Colonic mucosa (tissue), 4 donors: ENCODE measurements around the gene CPT1B. TPM values are rescaled to one million over a fixed set of nuclear protein-coding genes. Genes with fewer than 3 reads are reported as not detected.
A peak's percentile ranks its signal among the peaks of the same experiment; 100 is the strongest.
"Not testable (repeated sequence)": the region's sequence is repeated elsewhere in the genome, so short reads cannot be mapped to it uniquely, and the experiment has no call there.

Source experiments
- DNase-seq: peaks from one replicate; pipeline ENCODE4 v3.0.0-alpha.2; 2020
- H3K27ac ChIP-seq: fragments of 200-600 bp; one replicate; pipeline ENCODE4 v1.8.0; 2021
- H3K27me3 ChIP-seq: fragments of 200-600 bp; one replicate; pipeline ENCODE4 v1.8.0; 2021
- H3K36me3 ChIP-seq: fragments of 200-600 bp; one replicate; pipeline ENCODE4 v1.8.0; 2021
- H3K4me1 ChIP-seq: fragments of 200-600 bp; one replicate; pipeline ENCODE4 v1.8.0; 2021; ENCODE audit warnings: mild to moderate bottlenecking
- H3K4me3 ChIP-seq: fragments of 200-600 bp; one replicate; pipeline ENCODE4 v1.8.0; 2021
- H3K9ac ChIP-seq, 2 donors: one replicate each; pipeline ENCODE4 v1.7.0; 2013; ENCODE audit warnings: control low read depth in 2 of 2, low read depth in 2 of 2, low read length in 2 of 2
- H3K9me3 ChIP-seq: fragments of 200-600 bp; one replicate; pipeline ENCODE4 v1.8.0; 2021
- intact Hi-C: fragments of 100-400 bp; cut with DNase I; formaldehyde crosslinking; loops from one replicate; pipeline ENCODE4 v1.14.1; 2022
- total RNA-seq, 2 donors: library from RNA; stranded (reverse); fragmentation: NEBNext Ultra II Directional in 1 of 2; extraction: Animal tissue kit (Norgen Biotek cat#: 25700) in 1 of 2; gene quantifications; one replicate each; pipeline ENCODE4 v1.2.1, GENCODE V29; 2021
- TF ChIP-seq, protein P1 (sequence below): fragments of 200-600 bp; IDR thresholded peaks from one replicate; pipeline ENCODE4 v1.8.0; 2022; ENCODE audit warnings: antibody characterized with exemption, mild to moderate bottlenecking
- donor health status: healthy.
- donor health status: DM: no; HTN: no; CAD: no.
- donor health status: DM: no; HTN: no; CAD: no.

The CPT1B gene
- total RNA-seq, 2 donors from 2014 or later = 20.1 to 21.7 TPM

DNA sequence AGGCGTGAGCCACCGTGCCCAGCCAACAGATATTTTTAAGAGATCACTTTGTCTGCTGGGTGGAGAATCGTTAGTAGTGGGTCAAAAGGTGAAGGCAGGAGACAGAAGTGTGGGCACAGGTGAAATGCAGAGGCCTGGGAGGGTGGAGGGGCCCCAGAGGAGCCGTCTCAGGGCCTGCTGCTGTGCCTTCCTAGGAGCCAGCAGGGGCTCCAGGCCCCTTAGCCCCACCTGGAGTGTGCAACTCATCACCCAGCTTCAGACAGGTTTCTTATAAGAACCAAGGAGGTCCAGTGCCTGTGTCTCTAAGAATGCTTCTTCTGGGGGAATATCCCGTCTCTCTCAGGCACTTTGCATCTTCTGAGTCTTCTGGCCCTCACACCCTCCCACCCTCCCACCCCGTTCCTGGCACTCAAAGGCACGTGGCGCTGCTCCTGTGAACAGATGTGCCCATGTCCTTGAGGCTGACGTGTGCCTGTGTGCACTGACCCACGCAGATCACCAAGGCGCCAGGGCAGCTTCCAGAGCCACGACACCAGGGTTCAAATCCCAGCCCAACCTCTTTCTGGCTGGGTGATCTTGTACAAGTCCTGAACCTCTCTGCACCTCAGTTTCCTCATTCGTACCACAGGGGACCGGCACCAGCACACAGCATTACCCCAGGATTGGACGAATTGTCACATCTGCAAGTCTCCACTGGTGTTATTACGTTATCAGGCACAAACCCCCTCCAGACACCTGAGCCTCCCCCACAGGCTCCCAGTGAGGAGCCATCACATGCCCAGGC, 46.3 kb upstream of the CPT1B start:
- no peaks in the 10 kb centered on the region for H3K9me3 ChIP-seq
- no peak overlapping the region for H3K27ac ChIP-seq
- no peak overlapping the region for H3K4me3 ChIP-seq
- no peaks in the 10 kb centered on the region for H3K36me3 ChIP-seq
- no peak for DNase-seq
- no peak overlapping the region for H3K9ac ChIP-seq
- TF ChIP-seq, protein P1, sequence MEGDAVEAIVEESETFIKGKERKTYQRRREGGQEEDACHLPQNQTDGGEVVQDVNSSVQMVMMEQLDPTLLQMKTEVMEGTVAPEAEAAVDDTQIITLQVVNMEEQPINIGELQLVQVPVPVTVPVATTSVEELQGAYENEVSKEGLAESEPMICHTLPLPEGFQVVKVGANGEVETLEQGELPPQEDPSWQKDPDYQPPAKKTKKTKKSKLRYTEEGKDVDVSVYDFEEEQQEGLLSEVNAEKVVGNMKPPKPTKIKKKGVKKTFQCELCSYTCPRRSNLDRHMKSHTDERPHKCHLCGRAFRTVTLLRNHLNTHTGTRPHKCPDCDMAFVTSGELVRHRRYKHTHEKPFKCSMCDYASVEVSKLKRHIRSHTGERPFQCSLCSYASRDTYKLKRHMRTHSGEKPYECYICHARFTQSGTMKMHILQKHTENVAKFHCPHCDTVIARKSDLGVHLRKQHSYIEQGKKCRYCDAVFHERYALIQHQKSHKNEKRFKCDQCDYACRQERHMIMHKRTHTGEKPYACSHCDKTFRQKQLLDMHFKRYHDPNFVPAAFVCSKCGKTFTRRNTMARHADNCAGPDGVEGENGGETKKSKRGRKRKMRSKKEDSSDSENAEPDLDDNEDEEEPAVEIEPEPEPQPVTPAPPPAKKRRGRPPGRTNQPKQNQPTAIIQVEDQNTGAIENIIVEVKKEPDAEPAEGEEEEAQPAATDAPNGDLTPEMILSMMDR = no peak
- intact Hi-C loops = no loop called here
- peaks cover 8% of the 10 kb centered on the region for H3K4me1 ChIP-seq
- no peaks in the 10 kb centered on the region for H3K27me3 ChIP-seq

DNA sequence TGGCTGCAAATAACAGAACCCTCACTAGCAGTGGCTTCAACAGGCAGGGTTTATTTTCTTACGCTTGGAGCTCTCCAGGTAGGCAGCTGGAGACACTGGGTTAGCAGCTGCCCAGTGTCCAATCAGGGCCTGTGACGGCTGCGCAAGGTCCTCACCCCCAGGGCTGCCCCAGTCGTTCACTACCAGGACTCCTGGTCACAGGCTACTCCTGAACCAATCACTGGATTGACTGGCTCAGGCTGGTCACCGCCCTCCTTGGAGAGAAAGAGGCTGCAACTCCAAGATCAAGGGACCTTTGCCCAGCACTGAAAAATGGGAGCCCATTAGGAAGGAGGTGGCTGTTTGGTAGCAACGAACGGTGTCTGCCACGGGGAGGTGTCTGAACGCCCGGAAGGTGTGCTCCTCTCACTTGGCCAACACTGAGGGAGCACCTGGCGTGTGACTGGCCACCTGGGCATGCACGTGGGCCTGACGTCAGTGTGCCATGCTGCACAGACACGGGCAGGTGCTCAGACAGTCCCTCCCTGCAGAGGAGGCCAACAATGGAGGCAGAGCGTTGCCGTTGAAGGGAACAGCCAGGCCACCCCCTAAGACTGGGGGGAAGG, 44.6 kb upstream of the CPT1B start:
- Histone ChIP-seq H3K9me3 (no peaks in the 10 kb centered on the region), H3K36me3 (no peaks in the 10 kb centered on the region), H3K27me3 (no peaks in the 10 kb centered on the region), H3K4me3 (no peak overlapping the region), H3K27ac (peak overlapping the region; percentile 85), H3K9ac (peak overlapping the region; percentile 53 to 69), H3K4me1 (peaks cover 8% of the 10 kb centered on the region)
- DNase-seq = peak; percentile 91
- intact Hi-C loops = no loop called here
- TF ChIP-seq, protein P1 = no peak

DNA sequence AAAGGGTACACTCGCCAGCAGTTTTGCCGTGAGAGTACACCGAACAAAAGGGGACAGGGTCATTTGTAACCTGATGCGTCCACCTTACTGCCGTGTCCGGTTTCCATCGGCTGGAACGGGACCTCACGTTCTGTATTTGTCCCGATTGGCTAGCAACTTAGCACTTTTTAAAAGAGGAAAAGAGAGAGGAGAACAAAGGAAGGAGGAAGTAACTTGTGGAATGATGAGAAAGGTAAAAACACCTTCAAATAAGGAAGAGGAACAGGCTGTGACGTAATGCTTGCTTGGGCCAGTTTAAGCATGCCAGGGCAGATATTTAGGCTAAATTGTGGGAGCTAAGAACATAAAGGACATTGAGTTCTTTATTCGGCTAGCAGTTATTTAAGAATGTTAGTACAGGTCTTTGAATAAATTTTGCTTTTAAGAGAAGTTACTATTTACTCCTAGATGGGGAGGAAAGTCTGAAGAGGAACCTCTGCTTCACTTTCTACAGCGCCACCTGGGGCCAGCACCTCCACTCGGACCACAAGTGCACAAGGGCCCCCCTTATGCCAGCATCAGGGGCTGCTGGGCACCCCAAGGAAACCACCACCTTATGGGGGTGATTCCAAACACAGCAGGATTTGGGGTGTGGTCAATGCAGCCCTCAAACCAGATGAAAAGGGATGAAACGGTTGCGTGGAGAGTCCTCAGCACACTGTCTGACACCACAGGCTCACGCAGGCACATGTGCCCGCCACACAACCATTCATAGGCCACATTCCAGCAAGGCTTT, 43.9 kb upstream of the CPT1B start:
- peak; percentile 62 for DNase-seq
- no peaks in the 10 kb centered on the region for H3K36me3 ChIP-seq
- TF ChIP-seq, protein P1 = no peak
- H3K9me3 ChIP-seq = no peaks in the 10 kb centered on the region
- H3K9ac ChIP-seq = peak overlapping the region; percentile 53 to 69
- intact Hi-C loops = no loop called here
- peak overlapping the region; percentile 19 for H3K4me3 ChIP-seq
- peak overlapping the region; percentile 85 for H3K27ac ChIP-seq
- H3K4me1 ChIP-seq = peaks cover 6% of the 10 kb centered on the region
- H3K27me3 ChIP-seq = no peaks in the 10 kb centered on the region

DNA sequence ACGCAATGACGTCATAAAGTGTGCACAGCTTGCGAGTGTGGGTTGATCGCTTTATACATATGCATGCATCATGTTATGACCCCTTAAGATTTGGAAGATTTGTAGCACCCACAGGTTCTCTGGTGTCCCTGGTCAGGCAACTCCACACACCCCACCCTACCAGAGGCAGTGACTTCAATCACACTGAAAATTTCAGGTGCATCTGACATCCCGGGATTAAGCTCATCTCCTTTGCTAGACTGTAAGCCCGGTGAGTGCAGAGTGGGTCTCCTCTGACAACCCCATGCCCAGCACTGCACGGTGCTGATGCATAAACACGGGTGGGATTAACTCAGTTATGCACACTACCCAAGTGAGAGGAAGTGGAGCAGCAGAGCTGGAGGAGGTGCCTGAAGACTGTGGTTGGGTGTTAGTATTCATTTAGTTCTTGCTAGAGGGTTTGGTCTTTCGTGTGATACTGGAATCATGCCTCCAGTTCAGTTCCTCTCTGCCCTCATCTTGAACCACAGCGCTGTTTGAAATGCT, 43.2 kb upstream of the CPT1B start:
- no peaks in the 10 kb centered on the region for H3K36me3 ChIP-seq
- DNase-seq = no peak
- TF ChIP-seq, protein P1 = no peak
- H3K4me3 ChIP-seq = peak overlapping the region; percentile 19
- peak overlapping the region; percentile 85 for H3K27ac ChIP-seq
- peaks cover 4% of the 10 kb centered on the region for H3K4me1 ChIP-seq
- H3K27me3 ChIP-seq = no peaks in the 10 kb centered on the region
- H3K9ac ChIP-seq = peak overlapping the region in 1 of 2 donors; percentile 55
- H3K9me3 ChIP-seq = no peaks in the 10 kb centered on the region
- intact Hi-C loops = no loop called here

DNA sequence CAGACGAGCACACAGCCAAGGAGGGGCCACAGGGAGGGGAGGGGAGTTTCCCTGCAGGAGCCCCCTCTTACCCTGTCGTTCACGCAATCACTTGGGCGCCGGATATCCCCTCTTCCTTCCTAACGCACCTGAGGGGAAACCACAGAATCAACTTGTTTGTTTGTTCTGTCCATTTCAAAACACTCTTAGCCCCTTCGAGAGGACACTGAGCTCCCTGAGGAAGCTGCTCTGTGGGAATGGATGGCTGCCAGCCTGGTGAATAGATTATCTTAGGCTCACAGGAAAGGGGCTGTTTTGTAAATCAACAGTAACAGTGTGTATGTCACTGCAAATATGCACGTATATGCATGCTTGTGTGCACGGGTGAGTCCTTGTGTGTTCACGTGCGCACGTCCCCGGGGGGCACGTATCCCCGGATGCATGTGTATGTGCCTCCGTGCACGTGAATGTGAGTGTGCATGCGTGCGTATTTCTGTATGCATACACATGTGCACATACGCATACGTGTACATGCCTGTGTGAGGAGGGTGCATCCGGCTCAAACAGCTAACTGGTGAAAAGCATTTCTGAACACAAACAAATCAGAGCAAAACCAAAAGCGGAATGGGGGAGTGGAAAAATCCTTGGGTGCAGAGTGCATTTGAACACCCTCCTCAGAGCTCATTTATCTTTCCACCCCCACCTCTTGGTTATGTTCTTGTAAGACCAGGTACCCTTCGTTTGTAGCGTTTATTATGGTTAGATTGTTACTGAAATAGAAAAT, 42.5 kb upstream of the CPT1B start:
- Histone ChIP-seq H3K27me3 (no peaks in the 10 kb centered on the region), H3K4me3 (peak overlapping the region; percentile 23), H3K27ac (peak overlapping the region; percentile 85), H3K4me1 (peaks cover 4% of the 10 kb centered on the region), H3K36me3 (no peaks in the 10 kb centered on the region), H3K9me3 (no peaks in the 10 kb centered on the region), H3K9ac (peak overlapping the region; percentile 13 to 55)
- TF ChIP-seq, protein P1 = peak; percentile 81
- DNase-seq = peak; percentile 46
- intact Hi-C loops = no loop called here

DNA sequence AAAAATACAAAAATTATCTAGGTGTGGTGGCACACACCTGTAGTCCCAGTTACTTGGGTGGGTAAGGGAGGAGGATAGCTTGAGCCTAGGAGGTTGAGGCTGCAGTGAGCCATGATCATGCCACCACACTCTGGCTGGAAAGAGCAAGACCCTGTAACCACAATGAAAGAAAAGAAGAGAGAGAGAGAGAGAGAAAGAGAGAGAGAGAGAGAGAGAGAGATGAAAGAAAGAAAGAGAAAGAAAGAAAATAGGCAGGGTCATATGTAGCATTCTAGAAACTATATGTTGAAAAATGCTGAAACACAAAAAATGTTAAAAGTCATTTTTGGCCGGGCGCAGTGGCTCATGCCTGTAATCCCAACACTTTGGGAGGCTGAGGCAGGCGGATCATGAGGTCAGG, 36.1 kb upstream of the CPT1B start:
- H3K36me3 ChIP-seq, H3K4me3 ChIP-seq, DNase-seq, H3K27me3 ChIP-seq, H3K9ac ChIP-seq, H3K9me3 ChIP-seq, H3K27ac ChIP-seq, H3K4me1 ChIP-seq: not testable (repeated sequence)
- intact Hi-C loops = loop anchor here (10.0 kb wide), 1 partner anchor 49 kb away; the partner anchor contains the start of gene SYCE3
